ENCODE data around the gene MRPL20. TPM values are rescaled to one million over a fixed set of nuclear protein-coding genes. Genes with fewer than 3 reads are reported as not detected.
"Not testable (repeated sequence)": the region's sequence is repeated elsewhere in the genome, so short reads cannot be mapped to it uniquely, and the experiment has no call there.

MRPL20 gene
- polyA plus RNA-seq, 1 donor = 111 TPM

GRCh38 chr1:1438531-1439381, 31.7 kb upstream of the MRPL20 start:
- no peak for DNase-seq

- no peak for DNase-seq
Measured at GRCh38 chr1:1437904-1438376, 30.8 kb upstream of the MRPL20 start.

- DNase-seq = no peak
Measured at GRCh38 chr1:1437033-1437903, 30.2 kb upstream of the MRPL20 start.

GRCh38 chr1:1436630-1437032, 29.5 kb upstream of the MRPL20 start:
- DNase-seq = no peak

- no peak for DNase-seq
Measured at GRCh38 chr1:1435911-1436629, 29.0 kb upstream of the MRPL20 start.

- DNase-seq = no peak
Measured at GRCh38 chr1:1435106-1435903, 28.2 kb upstream of the MRPL20 start, which contains the start of gene VWA1. Gene VWA1 (plus strand): TSS chr1:1435690. CDS start chr1:1435749, 59 bp downstream.

GRCh38 chr1:1434824-1435105, 27.7 kb upstream of the MRPL20 start:
- DNase-seq = no peak

GRCh38 chr1:1434131-1434823, 27.2 kb upstream of the MRPL20 start:
- no peak for DNase-seq

- DNase-seq = no peak
Measured at GRCh38 chr1:1433804-1434130, 26.7 kb upstream of the MRPL20 start.

- DNase-seq = no peak
Measured at GRCh38 chr1:1432951-1433803, 26.1 kb upstream of the MRPL20 start.

- DNase-seq = no peak
Measured at GRCh38 chr1:1432274-1432950, 25.3 kb upstream of the MRPL20 start.

- DNase-seq = no peak
Measured at GRCh38 chr1:1431845-1432273, 24.8 kb upstream of the MRPL20 start.

- no peak for DNase-seq
Measured at GRCh38 chr1:1430992-1431844, 24.1 kb upstream of the MRPL20 start.

GRCh38 chr1:1430114-1430982, 23.3 kb upstream of the MRPL20 start:
- no peak for DNase-seq

GRCh38 chr1:1429671-1430073, 22.6 kb upstream of the MRPL20 start:
- DNase-seq = no peak

- DNase-seq = not testable (repeated sequence)
Measured at GRCh38 chr1:1428967-1429366, 21.9 kb upstream of the MRPL20 start.

GRCh38 chr1:1428174-1428573, 21.1 kb upstream of the MRPL20 start:
- DNase-seq = no peak

GRCh38 chr1:1427820-1428148, 20.7 kb upstream of the MRPL20 start:
- DNase-seq = no peak
